GM12878 (cell line): Measurements from ENCODE around the gene ID3. TPM values are rescaled to one million over a fixed set of nuclear protein-coding genes. Genes with fewer than 3 reads are reported as not detected.

ENCODE experiments used
- ATAC-seq: fragments of 200-7000 bp; cut with Tn5 transposase; 3 replicates; pipeline ENCODE4 v1.9.1; 2020; ENCODE audit warnings: mild to moderate bottlenecking, moderate library complexity
- BruUV-seq: library from RNA; stranded (reverse); fragments of 400-500 nt; replicated peaks from 2 replicates; lab custom pipeline; 2021; lab: Mats Ljungman, UMichigan
- CTCF ChIA-PET: fragments of 300-600 bp; sonication (Branson Sonifier 250); formaldehyde crosslinking; extraction: SDS; loops from one replicate; lab custom pipeline; 2021; ENCODE audit warnings: inconsistent platforms; lab: Yijun Ruan, JAX
- POLR2A ChIA-PET: fragments of 350-600 bp; formaldehyde crosslinking; extraction: SDS; loops from one replicate; lab custom pipeline; 2021; ENCODE audit warnings: inconsistent platforms; lab: Charles Lee
- RAD21 ChIA-PET: fragments of 300-600 bp; sonication (Branson Sonifier 250); formaldehyde crosslinking; loops from one replicate; lab custom pipeline; 2023; ENCODE audit warnings: antibody characterized with exemption; ENCODE audit not compliant: unreplicated experiment; lab: Charles Lee
- SMC1A ChIA-PET: fragments of 300-600 bp; sonication (Branson Sonifier 250); formaldehyde crosslinking; loops from one replicate; lab custom pipeline; 2023; ENCODE audit not compliant: unreplicated experiment, uncharacterized antibody; lab: Charles Lee
- DNase-seq: peaks from one replicate; pipeline ENCODE4 v3.0.0-alpha.2; 2011; ENCODE audit warnings: low read depth, low spot score
- FAIRE-seq: peaks from 3 replicates; lab custom pipeline; 2011; peaks lifted over from hg19 to GRCh38; lab: Jason Lieb, UNC
- H2AFZ ChIP-seq: 2 replicates; pipeline ENCODE4 v1.6.0; 2011; ENCODE audit warnings: low read depth, low read length, control low read depth; ENCODE audit not compliant: control insufficient read depth
- H3K27ac ChIP-seq: 2 replicates; pipeline ENCODE4 v1.5.1; 2011; ENCODE audit warnings: control low read depth; ENCODE audit not compliant: control insufficient read depth, insufficient read depth
- H3K27me3 ChIP-seq, 2 experiments: replicated peaks in 1 of 2; 2 replicates each; pipeline versions ENCODE4 v1.6.0 to v1.6.1; 2011; ENCODE audit warnings: low read length in 1 of 2; ENCODE audit not compliant: control insufficient read depth in 2 of 2, insufficient read depth in 2 of 2
- H3K36me3 ChIP-seq, 2 experiments: 2 replicates each; pipeline ENCODE4 v1.5.1; 2011; ENCODE audit warnings: low read length in 1 of 2; ENCODE audit not compliant: control insufficient read depth in 2 of 2, insufficient read depth in 2 of 2
- H3K4me1 ChIP-seq: 2 replicates; pipeline ENCODE4 v1.6.1; 2011; ENCODE audit warnings: mild to moderate bottlenecking, low read length, moderate library complexity, mixed read lengths; ENCODE audit not compliant: control insufficient read depth, insufficient read depth
- H3K4me2 ChIP-seq: 2 replicates; pipeline ENCODE4 v1.6.0; 2011; ENCODE audit warnings: control low read depth; ENCODE audit not compliant: control insufficient read depth, insufficient read depth
- H3K4me3 ChIP-seq: fragments of 200-600 bp; sonication (generic); 2 replicates; pipeline ENCODE4 v1.5.1; 2016
- H3K79me2 ChIP-seq: 2 replicates; pipeline ENCODE4 v1.6.0; 2011; ENCODE audit warnings: low read length; ENCODE audit not compliant: control insufficient read depth, insufficient read depth
- H3K9ac ChIP-seq: 2 replicates; pipeline ENCODE4 v1.8.0; 2011; ENCODE audit warnings: low read length, control low read depth, mixed read lengths; ENCODE audit not compliant: control insufficient read depth, insufficient read depth
- H3K9me3 ChIP-seq: replicated peaks from 3 replicates; pipeline ENCODE4 v1.5.1; 2011; ENCODE audit warnings: mild to moderate bottlenecking, low read length; ENCODE audit not compliant: control insufficient read depth, insufficient read depth
- H4K20me1 ChIP-seq: 2 replicates; pipeline ENCODE4 v1.6.0; 2011; ENCODE audit not compliant: control insufficient read depth, insufficient read depth
- DPF2 ChIP-seq: fragments of 450-650 bp; IDR thresholded peaks from 2 replicates; pipeline ENCODE4 v1.6.1; 2017; ENCODE audit warnings: mild to moderate bottlenecking
- IKZF1 ChIP-seq: fragments of 450-650 bp; conservative IDR thresholded peaks from 2 replicates; pipeline ENCODE4 v1.6.1; 2017; ENCODE audit warnings: antibody characterized with exemption, mild to moderate bottlenecking
- IKZF2 ChIP-seq, 2 experiments: fragments of 450-650 bp; IDR thresholded peaks; 2 replicates each; pipeline ENCODE4 v1.6.1; 2017; ENCODE audit warnings: mild to moderate bottlenecking in 2 of 2, moderate library complexity in 2 of 2
- MEF2A ChIP-seq: IDR thresholded peaks from 2 replicates; pipeline ENCODE4 v1.6.1; 2011; ENCODE audit warnings: low read depth, mild to moderate bottlenecking, low read length, moderate library complexity; ENCODE audit not compliant: insufficient read depth
- NBN ChIP-seq: fragments of 450-650 bp; IDR thresholded peaks from 2 replicates; pipeline ENCODE4 v1.6.1; 2016
- NR2F1 ChIP-seq: fragments of 450-650 bp; conservative IDR thresholded peaks from 2 replicates; pipeline ENCODE4 v1.6.1; 2017; ENCODE audit warnings: mild to moderate bottlenecking
- SUPT20H ChIP-seq: IDR thresholded peaks from 2 replicates; pipeline ENCODE4 v1.6.1; 2011; ENCODE audit warnings: low read depth, mild to moderate bottlenecking, low read length, moderate library complexity, borderline replicate concordance; ENCODE audit not compliant: control insufficient read depth
- TCF3 ChIP-seq: IDR thresholded peaks from 2 replicates; pipeline ENCODE4 v1.6.1; 2012; ENCODE audit warnings: low read depth, mild to moderate bottlenecking, low read length, borderline replicate concordance; ENCODE audit not compliant: insufficient read depth
- ZBTB40 ChIP-seq: fragments of 450-650 bp; IDR thresholded peaks from 2 replicates; pipeline ENCODE4 v1.6.1; 2016; ENCODE audit warnings: mild to moderate bottlenecking, moderate library complexity, borderline replicate concordance
- WGBS: methylation state at CpG from one replicate; pipeline ENCODE4 v1.1.6; 2016; ENCODE audit warnings: low lambda C conversion rate; ENCODE audit not compliant: insufficient replicate concordance, insufficient coverage; ENCODE audit errors: missing lambda C conversion rate; 5-methylcytosine and 5-hydroxymethylcytosine counted together
- in situ Hi-C: fragments of 300-500 bp; cut with MboI; formaldehyde crosslinking; loops from 9 replicates; pipeline ENCODE4 v1.14.3; 2018; ENCODE audit warnings: mixed read lengths
- intact Hi-C: fragments of 100-400 bp; cut with micrococcal nuclease; formaldehyde crosslinking; loops from one replicate; pipeline ENCODE4 v1.14.2; 2022; ENCODE audit not compliant: unreplicated experiment
- polyA plus RNA-seq, 11 experiments: library from polyadenylated mRNA; depleted of rRNA in 4 of 11; unstranded in 6 of 11; stranded (reverse) in 5 of 11; fragments of >200 nt; fragmentation: Nextera tagmentation in 4 of 11; fragmentation: Illumina TruSeq in 1 of 11; extraction: Ambion mirVana in 4 of 11; extraction: Trizol in 1 of 11; gene quantifications; 1 replicate in 1 of 11; 2 replicates in 10 of 11; pipeline versions ENCODE4 v1.2.1 to v1.2.3, GENCODE V29; 2011 to 2016; ENCODE audit warnings: inconsistent platforms in 2 of 11, missing spikeins in 2 of 11, low read depth in 1 of 11
- total RNA-seq, 4 experiments: library from RNA; depleted of rRNA in 3 of 4; stranded (reverse); fragments of >200 nt in 3 of 4; fragmentation: Illumina TruSeq in 1 of 4; extraction: Trizol in 1 of 4; gene quantifications; 2 replicates each; pipeline versions ENCODE4 v1.2.1 to v1.2.3, GENCODE V29; 2013 to 2021
- TF ChIP-seq, protein P1 (sequence below): IDR thresholded peaks from 2 replicates; pipeline ENCODE4 v1.6.1; 2012; ENCODE audit warnings: low read depth, low read length, improper control_type of control experiment
- TF ChIP-seq, protein P2 (sequence below): fragments of 450-650 bp; formaldehyde crosslinking; IDR thresholded peaks from 2 replicates; pipeline ENCODE4 v1.5.0; 2022; ENCODE audit warnings: mild to moderate bottlenecking, missing genetic modification characterization

Gene ID3
- total and polyA plus RNA-seq, 10 of the 15 experiments (the other 5 are each of a cell fraction or from before 2014, with no cell fraction given) = 42.7 to 475 (median 207) TPM

DNA sequence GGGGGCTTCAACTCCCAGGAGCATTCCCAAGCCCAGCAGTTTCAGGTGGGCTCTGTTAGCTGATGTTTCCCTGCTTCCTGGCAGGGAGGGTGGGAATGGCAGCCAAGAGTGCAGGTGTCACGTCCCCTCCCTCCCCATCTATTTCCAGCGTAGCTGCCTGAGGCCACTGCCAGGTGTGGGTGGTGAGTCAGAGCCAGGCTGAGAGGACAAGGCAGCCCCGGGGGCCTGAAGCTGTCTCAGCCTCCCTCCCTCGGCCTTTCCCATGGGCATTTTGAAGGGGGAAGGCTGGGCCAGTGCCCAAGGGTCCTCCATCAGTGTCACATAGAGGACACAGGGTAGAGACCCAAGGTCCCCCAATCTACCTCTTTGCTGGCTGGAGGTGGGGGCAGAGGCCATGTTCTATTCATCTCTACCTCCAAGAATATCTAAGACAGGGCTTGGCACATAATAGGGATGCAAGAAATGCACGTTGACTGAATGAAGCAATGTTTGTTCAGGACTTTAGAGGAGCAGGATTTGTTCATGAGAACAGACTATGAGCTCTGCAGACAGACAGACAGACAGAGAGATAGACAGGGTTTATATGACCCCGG lies 34.4 kb upstream of the ID3 start:
- intact Hi-C loops (loop anchor here (1.0 to 5.0 kb wide), 2 partner anchors 16 to 36 kb away; partner anchors contain the start of gene ID3), in situ Hi-C loops (loop anchor here (25.0 kb wide), 2 partner anchors 1419 to 1806 kb away; partner anchors contain the start of gene USP48)
- Histone ChIP-seq H3K9me3 (no peaks in the 10 kb centered on the region), H3K4me2 (peak overlapping the region; percentile 70), H3K9ac (peak overlapping the region; percentile 64), H3K27ac (peak overlapping the region; percentile 93), H3K27me3 (no peaks in the 10 kb centered on the region), H4K20me1 (no peaks in the 10 kb centered on the region), H2AFZ (peak overlapping the region; percentile 24; the same call in 1 of the 2 replicates), H3K79me2 (peaks cover 3% of the 10 kb centered on the region; the same call in 1 of the 2 replicates), H3K36me3 (no peaks in the 10 kb centered on the region), H3K4me1 (peaks cover 82% of the 10 kb centered on the region), H3K4me3 (0 out of 2 replicates have a peak overlapping the region, but pooled peaks have one; percentile 9)
- ChIA-PET RAD21 (interaction anchor here (1.2 to 14.9 kb wide), 8 partner anchors 18 to 48 kb away, joined by 3 to 252 read pairs (median 31); partner anchors contain the start of gene ID3), CTCF (interaction anchor here (1.0 to 11.4 kb wide), 7 partner anchors 9 to 63 kb away, joined by 3 to 108 read pairs (median 10); partner anchors contain the start of genes E2F2 and ID3), SMC1A (interaction anchor here (0.9 to 19.7 kb wide), 15 partner anchors 8 to 68 kb away, joined by 3 to 419 read pairs (median 17); partner anchors contain the start of gene ID3), POLR2A (interaction anchor here (0.6 to 17.0 kb wide), 9 partner anchors 12 to 64 kb away, joined by 3 to 271 read pairs (median 3); partner anchors contain the start of gene ID3)
- BruUV-seq = no TSS peak
- no peak for FAIRE-seq
- 11% methylated on average over 5 of the region's 6 CpGs for WGBS
- DNase-seq = no peak
- ATAC-seq = peak; percentile 21
- TF ChIP-seq NR2F1 (no peak), IKZF1 (peak; percentile 63), MEF2A (0 out of 2 replicates have a peak, but pooled peaks have one; percentile 9), SUPT20H (no peak), IKZF2 (IDR thresholded peaks at IDR 0.05) (peak; percentile 48 to 65; a peak in 3 of 4 replicates), ZBTB40 (no peak), TCF3 (0 out of 2 replicates have a peak, but pooled peaks have one; percentile 69), DPF2 (0 out of 2 replicates have a peak, but pooled peaks have one; percentile 32), NBN (no peak)
- TF ChIP-seq, protein P1, sequence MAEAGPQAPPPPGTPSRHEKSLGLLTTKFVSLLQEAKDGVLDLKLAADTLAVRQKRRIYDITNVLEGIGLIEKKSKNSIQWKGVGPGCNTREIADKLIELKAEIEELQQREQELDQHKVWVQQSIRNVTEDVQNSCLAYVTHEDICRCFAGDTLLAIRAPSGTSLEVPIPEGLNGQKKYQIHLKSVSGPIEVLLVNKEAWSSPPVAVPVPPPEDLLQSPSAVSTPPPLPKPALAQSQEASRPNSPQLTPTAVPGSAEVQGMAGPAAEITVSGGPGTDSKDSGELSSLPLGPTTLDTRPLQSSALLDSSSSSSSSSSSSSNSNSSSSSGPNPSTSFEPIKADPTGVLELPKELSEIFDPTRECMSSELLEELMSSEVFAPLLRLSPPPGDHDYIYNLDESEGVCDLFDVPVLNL = no peak
- TF ChIP-seq, protein P2, sequence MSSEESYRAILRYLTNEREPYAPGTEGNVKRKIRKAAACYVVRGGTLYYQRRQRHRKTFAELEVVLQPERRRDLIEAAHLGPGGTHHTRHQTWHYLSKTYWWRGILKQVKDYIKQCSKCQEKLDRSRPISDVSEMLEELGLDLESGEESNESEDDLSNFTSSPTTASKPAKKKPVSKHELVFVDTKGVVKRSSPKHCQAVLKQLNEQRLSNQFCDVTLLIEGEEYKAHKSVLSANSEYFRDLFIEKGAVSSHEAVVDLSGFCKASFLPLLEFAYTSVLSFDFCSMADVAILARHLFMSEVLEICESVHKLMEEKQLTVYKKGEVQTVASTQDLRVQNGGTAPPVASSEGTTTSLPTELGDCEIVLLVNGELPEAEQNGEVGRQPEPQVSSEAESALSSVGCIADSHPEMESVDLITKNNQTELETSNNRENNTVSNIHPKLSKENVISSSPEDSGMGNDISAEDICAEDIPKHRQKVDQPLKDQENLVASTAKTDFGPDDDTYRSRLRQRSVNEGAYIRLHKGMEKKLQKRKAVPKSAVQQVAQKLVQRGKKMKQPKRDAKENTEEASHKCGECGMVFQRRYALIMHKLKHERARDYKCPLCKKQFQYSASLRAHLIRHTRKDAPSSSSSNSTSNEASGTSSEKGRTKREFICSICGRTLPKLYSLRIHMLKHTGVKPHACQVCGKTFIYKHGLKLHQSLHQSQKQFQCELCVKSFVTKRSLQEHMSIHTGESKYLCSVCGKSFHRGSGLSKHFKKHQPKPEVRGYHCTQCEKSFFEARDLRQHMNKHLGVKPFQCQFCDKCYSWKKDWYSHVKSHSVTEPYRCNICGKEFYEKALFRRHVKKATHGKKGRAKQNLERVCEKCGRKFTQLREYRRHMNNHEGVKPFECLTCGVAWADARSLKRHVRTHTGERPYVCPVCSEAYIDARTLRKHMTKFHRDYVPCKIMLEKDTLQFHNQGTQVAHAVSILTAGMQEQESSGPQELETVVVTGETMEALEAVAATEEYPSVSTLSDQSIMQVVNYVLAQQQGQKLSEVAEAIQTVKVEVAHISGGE = no peak
